ENCODE data around the gene CKAP4.
"Not testable (repeated sequence)": the region's sequence is repeated elsewhere in the genome, so short reads cannot be mapped to it uniquely, and the experiment has no call there.

CKAP4 gene, protein sequence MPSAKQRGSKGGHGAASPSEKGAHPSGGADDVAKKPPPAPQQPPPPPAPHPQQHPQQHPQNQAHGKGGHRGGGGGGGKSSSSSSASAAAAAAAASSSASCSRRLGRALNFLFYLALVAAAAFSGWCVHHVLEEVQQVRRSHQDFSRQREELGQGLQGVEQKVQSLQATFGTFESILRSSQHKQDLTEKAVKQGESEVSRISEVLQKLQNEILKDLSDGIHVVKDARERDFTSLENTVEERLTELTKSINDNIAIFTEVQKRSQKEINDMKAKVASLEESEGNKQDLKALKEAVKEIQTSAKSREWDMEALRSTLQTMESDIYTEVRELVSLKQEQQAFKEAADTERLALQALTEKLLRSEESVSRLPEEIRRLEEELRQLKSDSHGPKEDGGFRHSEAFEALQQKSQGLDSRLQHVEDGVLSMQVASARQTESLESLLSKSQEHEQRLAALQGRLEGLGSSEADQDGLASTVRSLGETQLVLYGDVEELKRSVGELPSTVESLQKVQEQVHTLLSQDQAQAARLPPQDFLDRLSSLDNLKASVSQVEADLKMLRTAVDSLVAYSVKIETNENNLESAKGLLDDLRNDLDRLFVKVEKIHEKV

DNA sequence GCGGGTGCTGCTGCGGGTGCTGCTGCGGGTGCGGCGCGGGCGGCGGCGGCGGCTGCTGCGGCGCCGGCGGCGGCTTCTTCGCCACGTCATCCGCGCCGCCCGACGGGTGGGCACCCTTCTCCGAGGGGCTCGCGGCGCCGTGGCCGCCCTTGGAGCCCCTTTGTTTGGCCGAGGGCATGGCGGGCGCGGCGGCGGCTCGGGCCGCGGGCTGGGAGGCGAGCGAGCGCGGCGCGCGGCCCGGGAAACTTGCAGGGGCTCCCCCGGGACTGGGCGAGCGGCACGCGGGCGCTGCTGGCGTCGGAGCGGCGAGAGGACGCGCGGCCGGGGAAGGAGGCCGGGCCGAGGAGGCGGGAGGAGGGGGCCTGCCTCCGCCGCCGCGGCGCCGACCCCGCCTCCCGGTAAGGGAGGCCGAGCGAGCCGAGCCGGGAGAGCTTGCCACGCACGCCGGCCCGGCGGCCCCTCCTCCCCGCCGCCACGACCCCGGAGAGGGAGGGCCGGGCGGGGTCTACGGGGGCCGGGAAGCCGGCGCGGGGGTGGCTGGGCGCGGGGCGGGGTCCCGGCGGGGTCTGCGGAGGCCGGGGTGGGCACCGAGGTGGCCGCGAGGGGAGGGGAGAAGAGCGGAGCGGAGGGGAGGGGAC lies at the start of gene CKAP4:
CKAP4 (minus strand) TSS at position 347 of the 638 bp plus-strand sequence; CDS start at position 178, 169 bp downstream.
- peak; percentile 34 for DNase-seq (ENCODE audit: low read depth)

DNA sequence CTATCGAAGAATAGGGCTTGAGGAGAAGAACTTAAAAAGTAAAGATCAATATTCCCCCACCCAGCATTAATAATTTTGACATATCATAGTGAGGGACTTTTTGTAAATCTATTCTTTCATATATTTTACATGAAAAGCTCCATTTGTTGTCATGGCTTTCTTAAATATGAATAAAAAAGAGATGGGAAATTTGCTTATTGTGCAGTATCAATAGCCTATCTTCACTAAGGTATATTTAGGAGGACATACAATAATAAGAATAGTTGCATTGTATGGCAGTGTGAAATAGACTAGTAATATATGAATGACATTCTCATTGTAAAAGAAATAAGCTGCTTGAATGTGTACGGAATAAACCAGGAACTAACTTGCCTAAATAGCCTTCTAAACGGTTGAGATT lies 49.3 kb upstream of the CKAP4 start:
- DNase-seq (ENCODE audit: low read depth): no peak

DNA sequence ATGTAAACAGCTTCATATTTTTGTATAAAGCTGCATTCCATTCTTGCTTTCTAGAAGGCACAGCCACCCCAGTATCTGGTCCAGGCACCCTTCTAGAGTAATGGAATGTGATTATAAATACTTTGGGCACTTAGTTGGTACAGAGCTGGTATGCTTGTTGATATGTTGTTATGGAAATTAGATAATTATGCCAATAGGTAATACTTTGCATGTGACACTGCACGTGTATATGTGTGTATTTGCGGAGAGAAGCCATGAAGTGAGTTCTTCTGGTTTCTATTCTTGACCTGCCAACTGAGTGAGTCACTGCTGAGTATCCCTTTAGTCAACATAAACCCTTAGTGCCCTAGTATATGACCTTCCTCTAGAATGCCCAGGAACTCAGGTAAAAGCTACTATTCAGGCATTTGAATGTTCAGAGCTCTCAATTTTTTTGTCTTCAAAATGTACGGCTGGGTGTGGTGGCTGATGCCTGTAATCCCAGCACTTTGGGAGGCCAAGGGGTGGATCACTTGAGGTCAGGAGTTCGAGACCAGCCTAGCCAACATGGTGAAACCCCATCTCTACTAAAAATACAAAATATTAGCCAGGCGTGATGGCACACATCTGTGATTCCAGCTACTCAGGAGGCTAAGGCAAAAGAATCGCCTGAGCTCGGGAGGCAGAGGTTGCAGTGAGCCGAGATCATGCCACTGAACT lies 48.5 kb upstream of the CKAP4 start:
- DNase-seq (ENCODE audit: low read depth): no peak

DNA sequence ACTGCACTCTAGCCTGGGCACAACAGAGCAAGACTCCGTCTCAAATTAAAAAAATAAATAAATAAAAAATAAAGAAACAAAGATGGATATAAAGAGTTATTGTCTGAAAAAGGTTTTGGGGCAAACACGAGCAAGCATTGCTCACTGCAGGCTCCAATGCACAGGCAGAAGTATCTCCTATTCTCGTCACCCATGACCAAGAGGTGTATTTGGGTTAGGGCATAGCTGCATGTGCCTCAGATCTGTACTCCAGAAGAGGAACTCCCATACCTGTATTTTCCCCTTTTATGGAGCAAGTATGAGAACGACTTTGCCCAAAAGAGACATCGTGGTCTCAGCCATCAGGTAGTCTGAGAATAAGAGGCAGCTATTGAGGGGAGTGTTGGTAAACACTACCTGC lies 44.5 kb upstream of the CKAP4 start:
- DNase-seq (ENCODE audit: low read depth): no peak

DNA sequence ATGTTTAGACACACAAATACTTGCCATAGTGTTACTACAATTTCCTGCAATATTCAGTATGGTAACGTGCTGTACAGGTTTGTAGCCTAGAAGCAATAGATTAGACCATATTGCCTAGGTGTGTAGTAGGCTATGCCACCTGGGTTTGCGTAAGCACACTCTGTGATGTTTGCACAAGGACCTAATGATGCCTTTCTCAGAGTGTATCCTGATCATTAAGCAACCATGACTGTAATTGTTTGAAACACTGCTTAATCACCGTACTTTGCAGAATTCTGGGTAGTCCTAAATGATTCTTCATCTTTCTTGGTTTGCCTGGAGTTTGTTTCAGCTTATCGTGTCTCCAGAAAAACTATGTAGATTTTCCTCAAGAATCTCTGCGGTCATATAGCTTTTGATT lies 43.5 kb upstream of the CKAP4 start:
- DNase-seq (ENCODE audit: low read depth): no peak

DNA sequence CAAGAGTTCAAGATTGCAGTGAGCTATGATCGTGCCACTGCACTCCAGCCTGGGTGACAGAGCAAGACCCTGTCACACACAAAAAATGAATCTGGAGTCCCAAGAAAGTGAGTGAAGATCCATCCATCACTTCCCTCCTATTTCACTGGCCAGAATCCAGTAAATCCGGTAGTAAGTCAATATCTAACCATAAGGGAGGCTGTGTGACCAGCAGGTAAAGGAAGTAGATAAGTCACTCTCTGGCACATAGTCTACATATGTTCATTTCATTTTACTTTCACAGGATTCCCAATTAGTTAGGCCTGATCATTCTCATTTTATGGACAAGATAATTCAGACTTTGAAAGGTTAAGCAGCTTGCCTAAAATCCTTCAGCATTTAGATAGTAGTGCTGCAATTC lies 42.8 kb upstream of the CKAP4 start:
- DNase-seq (ENCODE audit: low read depth): no peak

DNA sequence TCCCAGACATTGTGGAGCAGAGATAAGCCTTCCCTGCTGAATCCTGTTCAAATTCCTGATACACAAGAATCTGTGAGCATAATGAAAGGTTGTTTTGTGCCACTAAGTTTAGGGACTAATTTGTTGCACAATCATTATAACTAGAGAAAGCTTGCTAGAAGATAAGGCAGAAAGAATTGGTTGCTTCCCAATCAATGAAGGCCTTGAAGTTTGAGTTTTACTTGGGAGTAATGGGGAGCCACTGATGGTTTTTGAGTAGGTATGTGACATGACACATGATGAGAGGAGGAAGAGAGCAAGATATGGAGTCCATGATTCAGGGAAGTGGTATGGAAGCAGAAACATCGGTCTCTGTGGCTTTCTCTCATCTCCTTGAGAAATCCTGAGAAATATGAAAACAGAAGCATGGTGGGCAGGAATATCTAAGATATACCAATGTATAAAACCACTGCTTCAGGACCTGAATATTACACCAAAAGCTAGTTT lies 41.4 kb upstream of the CKAP4 start:
- no peak for DNase-seq (ENCODE audit: low read depth)

DNA sequence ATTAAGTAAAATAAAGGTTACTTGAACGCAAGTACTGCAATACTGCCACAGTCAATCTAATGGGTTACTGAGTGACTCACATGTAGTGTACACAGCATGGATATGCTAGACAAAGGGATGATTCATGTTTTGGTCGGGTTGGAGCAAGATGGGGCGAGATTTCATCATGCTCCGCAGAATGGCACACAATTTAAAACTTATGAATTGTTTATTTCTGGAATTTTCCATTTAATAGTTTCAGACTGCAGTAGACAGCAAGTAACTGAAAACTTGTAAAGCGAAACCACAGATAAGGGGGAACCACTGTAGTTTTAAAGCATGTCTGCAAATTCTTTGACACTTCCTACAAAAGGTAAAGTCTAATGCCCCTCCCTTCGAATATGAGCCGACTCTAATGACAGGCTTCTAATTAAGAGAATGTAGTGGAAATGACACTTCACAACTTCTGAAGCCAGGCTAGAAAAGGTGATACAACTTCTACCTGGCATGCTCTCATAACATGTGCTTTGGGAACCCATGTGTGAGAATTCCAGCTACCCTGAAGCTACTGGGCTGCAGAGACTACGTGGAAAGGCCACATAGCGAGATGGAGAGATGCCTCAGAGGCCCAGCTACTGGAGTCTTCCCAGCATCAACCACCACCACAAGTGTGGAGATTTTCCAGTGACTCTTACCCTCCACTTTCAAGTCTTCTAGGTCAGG lies 40.8 kb upstream of the CKAP4 start:
- DNase-seq (ENCODE audit: low read depth): peak; percentile 20

DNA sequence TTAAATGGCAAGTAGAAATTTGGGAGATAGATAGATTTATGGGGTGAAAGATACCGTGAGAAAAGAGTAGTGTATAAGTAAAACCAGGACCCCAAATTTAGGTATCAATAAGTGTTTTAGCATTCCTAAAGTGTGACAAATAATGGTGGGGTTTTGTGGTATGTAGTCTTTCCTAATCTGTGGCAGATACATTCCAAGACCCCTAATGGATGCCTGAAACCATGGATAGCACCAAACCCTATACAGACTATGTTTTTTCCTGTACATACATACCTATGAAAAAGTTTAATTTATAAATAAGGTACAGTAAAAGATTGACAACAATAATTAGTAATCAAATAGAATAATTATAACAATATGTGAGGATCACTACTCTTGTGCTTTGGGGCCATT lies 40.3 kb upstream of the CKAP4 start:
- no peak for DNase-seq (ENCODE audit: low read depth)

DNA sequence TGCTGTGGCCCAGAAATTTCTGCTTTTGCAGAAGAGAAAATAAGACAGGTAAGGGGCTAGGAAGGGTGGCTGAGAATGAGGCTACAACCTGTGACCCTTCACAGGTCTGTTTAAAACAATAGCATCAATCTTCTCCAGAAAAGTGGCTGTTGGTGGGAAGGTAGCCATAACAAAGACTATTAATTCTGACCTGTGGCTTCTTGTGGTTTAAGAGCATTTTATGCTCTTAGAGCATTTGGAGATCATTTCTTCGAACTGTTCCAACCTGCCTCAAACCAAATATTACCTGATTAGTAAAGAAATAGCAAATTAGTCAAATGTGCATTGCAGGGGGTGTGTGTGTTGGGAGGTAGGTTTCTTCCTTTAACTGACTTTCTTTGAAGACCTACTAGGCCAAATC lies 39.5 kb upstream of the CKAP4 start:
- no peak for DNase-seq (ENCODE audit: low read depth)

DNA sequence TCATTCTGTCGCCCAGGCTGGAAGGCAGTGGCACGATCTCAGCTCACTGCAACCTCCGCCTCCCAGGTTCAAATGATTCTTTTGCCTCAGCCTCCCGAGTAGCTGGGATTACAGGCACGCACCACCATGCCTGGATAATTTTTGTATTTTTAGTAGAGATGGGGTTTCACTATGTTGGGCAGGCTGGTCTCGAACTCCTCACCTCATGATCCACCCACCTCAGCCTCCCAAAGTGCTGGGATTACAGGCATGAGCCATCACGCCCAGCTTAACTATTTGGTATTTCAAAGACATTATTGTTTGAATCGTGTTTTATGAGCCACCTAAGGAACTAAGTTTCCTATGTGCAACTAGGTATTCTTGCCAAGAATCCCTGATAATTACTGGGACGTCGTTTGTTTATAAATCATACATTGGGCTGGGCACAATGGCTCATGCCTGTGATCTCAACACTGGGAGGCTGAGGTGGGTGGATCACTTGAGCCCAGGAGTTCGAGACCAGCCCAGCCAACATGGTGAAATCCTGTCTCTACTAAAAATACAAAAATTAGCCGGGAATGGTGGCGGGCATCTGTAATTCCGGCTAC lies 38.8 kb upstream of the CKAP4 start:
- not testable (repeated sequence) for DNase-seq (ENCODE audit: low read depth)

DNA sequence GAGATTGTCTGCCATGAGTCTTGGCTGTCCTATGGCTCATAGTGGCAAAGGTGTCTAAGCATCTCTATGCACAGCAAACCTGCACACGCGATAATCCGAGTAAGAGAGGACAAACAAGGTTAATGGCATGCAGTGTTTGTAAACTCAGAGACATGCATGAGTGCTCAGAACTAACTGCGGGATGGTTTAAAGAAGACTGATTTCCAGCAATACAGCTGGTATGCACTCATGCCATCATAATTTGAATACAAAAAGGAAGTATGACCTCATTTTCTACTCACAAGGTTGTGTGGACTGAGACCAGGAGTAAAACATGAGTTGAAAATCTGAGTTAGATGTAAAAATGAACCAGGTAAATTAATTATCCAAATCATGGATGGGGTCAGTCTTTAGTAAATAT lies 38.2 kb upstream of the CKAP4 start:
- no peak for DNase-seq (ENCODE audit: low read depth)

DNA sequence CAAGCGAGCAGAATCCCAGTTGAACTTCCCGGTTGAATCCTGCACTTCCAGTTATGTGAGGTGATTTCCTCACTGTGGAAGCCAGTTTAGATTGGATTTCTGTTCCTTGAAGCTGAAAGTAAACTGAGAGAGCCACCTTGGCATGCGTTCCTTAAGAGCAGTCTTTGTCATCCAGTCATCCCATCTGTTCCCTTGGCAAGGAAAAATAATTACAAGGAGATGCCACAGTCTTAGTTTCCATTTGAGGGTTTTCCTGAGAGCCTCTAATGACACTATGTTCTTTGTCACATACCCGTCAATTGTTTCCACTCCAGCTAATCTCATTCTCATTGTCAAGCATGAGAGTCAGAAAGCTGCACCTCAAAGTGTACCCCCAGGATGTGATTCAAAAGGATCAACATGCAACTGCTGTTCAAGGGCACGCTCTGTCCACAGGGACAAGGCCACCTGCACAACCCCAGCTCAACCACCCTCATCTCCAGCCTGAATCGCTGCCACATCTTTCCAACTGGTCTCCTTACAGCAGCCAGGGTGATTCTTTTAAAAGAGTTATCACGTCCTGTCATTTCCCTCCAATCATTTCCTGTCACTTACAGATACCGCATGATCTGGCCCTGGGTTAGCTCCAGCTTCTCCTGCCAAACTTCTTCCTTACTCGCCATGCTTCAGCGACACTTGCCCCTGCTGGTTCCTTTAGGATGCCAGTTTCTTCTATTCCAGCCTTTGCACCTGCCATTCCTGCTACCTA lies 36.7 kb upstream of the CKAP4 start:
- DNase-seq (ENCODE audit: low read depth): no peak

DNA sequence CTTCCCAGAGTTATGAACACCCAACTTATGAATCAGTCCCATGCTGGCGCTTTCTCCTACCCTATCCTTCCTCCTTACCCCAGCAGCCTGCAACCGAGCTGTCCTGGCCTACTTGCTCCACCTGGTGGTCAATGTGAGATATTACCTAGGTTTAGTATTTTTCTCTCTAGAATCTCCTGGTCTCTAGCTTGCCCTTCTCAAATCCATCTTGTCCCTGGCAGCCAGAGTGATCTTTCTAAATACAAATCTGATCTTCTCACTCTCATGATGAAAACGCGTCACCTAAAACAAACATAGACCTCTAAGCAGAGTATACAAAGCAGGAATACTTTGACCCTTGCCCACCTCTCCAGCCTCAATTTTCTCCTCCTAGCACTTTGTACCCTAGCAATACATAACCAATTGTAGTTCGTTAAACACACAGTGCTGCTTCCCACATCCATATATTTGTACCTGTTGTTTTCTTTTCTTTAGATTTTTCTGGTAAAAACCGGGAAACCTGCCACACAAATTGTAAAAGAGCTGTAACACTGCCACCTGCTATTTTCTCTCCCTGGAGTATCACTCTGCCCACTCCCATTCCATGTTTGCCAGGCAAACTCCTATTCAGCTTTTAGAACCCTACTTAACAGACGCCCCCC lies 34.8 kb upstream of the CKAP4 start:
- DNase-seq (ENCODE audit: low read depth): peak; percentile 33

DNA sequence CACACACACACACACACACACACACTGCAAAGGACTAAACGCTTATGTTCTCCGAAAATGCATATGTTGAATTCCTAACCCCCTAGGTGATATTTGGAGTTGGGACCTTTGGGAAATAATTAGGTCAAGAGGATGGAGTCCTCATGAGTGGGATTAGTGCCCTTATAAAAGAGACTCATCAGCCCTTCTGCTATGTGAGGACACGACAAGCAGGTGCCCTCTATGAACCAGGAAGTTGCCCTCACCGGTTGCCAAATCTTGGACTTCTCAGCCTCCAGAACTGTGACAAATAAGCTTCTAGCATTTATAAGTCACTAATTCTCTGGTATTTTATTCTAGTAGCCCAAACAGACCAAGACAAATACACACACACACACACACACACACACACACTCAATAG lies 34.0 kb upstream of the CKAP4 start:
- no peak for DNase-seq (ENCODE audit: low read depth)

DNA sequence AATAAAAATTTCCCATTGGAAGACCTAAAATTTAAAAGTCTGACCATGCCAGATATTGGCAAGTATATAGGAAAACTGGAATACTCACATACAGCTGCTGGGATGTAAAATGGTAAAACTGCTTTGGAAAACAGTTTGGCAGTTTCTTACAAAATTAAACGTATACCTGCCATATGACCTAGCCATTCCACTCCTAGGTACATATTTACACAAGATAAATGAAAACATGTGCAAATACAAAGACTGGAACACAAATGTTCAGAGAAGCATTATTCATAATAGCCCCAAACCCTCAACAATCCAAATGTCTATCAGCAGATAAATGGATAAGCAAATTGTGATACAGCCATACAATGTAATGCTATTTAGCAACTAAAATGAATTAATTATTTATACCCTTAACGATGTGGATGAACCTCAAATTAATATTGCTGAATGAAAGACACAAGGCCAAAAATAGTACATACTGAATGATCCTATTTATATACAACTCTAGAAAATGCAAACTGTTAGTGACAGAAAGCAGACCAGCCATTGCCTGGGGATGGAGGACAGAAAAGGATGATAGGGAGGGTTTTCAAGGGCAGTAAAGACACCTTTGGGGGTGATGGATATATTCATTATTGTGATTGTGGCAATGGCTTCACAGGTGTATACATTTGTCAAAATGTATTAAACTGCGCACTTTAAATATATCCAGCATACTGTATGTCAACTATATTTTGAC lies 33.4 kb upstream of the CKAP4 start:
- DNase-seq (ENCODE audit: low read depth): no peak

DNA sequence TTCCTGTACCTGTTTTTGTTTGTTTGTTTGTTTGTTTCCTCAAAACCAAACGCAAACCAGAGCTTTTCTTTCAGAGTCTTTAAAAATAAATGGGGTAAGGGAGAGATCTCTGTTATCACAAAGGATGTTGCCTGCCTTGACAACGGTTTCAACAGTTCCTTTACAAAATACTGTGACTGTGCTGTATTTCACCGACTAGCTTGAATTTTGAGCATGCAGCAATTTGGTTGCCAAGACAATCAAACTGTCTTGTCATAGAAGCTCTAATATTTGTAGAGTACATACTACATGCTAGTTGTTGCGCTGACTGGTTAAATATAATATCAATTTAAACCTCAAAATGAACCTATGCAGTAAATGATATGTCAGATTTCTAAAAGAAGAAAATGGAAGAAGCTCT lies 32.3 kb upstream of the CKAP4 start:
- no peak for DNase-seq (ENCODE audit: low read depth)

DNA sequence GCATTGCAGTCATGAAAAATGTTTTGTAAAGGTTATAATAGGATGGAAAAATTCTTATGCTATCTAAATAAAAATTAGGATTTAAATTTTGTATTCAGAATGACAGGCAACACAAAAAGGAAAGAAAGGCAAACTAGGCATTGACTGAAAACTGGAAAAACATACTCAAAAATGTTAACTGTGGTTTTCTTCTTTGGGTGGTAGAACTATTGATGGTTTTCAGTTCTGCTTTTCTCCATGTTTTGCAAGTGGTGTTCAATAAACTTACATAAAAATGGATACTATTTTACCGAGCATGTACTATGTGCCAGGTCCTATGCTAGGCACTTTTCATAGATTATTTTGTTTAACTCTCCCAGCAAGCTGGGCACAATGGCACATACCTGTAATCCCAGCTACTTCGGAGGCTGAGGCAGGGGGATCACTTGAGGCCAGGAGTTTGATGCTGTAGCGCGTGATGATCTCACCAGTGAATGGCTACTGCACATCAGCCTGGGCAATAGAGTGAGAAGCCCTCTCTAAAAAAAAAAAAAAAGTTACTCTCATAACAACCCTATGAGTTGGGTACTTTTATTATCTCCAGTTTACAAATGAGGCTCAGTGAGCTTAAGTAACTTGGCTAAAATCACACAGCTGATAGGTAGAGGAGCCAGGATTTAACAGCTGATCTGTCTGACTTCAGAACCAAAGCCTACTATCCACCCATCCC lies 28.4 kb upstream of the CKAP4 start:
- DNase-seq (ENCODE audit: low read depth): no peak

DNA sequence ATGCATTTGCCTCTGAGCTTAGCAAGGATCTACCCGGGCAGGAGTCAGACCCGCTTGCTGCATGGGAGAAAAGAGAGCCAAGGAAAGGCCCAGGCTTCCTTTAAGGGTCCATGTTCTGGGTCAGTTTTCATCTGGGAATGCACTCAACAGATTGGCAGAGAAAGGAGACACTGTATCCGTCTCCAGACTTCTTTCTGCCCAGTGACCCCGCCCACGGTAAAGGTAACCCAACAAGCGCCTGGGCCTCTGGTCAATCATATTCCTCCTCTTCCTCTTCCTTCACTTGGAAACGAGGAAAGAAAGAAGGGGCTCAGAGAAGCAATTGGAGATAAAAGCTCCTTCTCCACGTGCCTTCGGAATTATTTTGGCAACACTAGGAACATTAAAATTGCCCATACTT lies 27.6 kb upstream of the CKAP4 start:
- no peak for DNase-seq (ENCODE audit: low read depth)

Data from activated T-cell treated with anti-CD3 and anti-CD28 coated beads for 24 hours (primary cell).